Activated T-cell treated with anti-CD3 and anti-CD28 coated beads for 4 hours (primary cell): ENCODE data around the gene LY6G6C.

Experiments
- DNase-seq: peaks from one replicate; pipeline ENCODE4 v3.0.0-alpha.2; 2020

LY6G6C gene

GRCh38 chr6:31721351-31722020, at the start of gene LY6G6C:
LY6G6C (minus strand) TSS chr6:31721746; CDS start chr6:31721679, 67 bp downstream.
- no peak for DNase-seq

GRCh38 chr6:31770860-31771259, 49.3 kb upstream of the LY6G6C start:
- no peak for DNase-seq

GRCh38 chr6:31769684-31770371, 48.3 kb upstream of the LY6G6C start:
- peak; percentile 69 for DNase-seq

GRCh38 chr6:31768363-31769257, 47.1 kb upstream of the LY6G6C start:
- no peak for DNase-seq

GRCh38 chr6:31767096-31767645, 45.6 kb upstream of the LY6G6C start:
- DNase-seq = no peak

- no peak for DNase-seq
Measured at GRCh38 chr6:31765910-31766794, 44.6 kb upstream of the LY6G6C start.

- no peak for DNase-seq
Measured at GRCh38 chr6:31765559-31765909, 44.0 kb upstream of the LY6G6C start.

GRCh38 chr6:31764198-31764597, 42.7 kb upstream of the LY6G6C start:
- no peak for DNase-seq

- DNase-seq = no peak
Measured at GRCh38 chr6:31763619-31763940, 42.0 kb upstream of the LY6G6C start.

GRCh38 chr6:31762878-31763618, 41.5 kb upstream of the LY6G6C start:
- no peak for DNase-seq

GRCh38 chr6:31762356-31762755, 40.8 kb upstream of the LY6G6C start, which contains the start of gene SAPCD1:
SAPCD1 (plus strand) TSS chr6:31762656; CDS start chr6:31763055, 399 bp downstream.
- no peak for DNase-seq

GRCh38 chr6:31761343-31761742, 39.8 kb upstream of the LY6G6C start:
- no peak for DNase-seq

- DNase-seq = no peak
Measured at GRCh38 chr6:31760790-31761189, 39.2 kb upstream of the LY6G6C start.

- no peak for DNase-seq
Measured at GRCh38 chr6:31758281-31758680, 36.7 kb upstream of the LY6G6C start.

GRCh38 chr6:31752739-31753319, 31.3 kb upstream of the LY6G6C start:
- no peak for DNase-seq

- no peak for DNase-seq
Measured at GRCh38 chr6:31750411-31751022, 29.0 kb upstream of the LY6G6C start.

- no peak for DNase-seq
Measured at GRCh38 chr6:31749301-31750036, 27.9 kb upstream of the LY6G6C start.

GRCh38 chr6:31744422-31744821, 22.9 kb upstream of the LY6G6C start:
- no peak for DNase-seq

- no peak for DNase-seq
Measured at GRCh38 chr6:31742894-31743293, 21.3 kb upstream of the LY6G6C start.

- no peak for DNase-seq
Measured at GRCh38 chr6:31741815-31742214, 20.3 kb upstream of the LY6G6C start.
